Tibial artery (tissue), 4 donors: ENCODE data around the gene PRRG2.

Source experiments
- DNase-seq, 2 donors: peaks; one replicate each; pipeline ENCODE4 v3.0.0-alpha.2; 2019
- H3K27ac ChIP-seq, 2 donors: fragments of 200-600 bp; sonication (generic) in 1 of 2; 1 replicate in 1 of 2; 2 replicates in 1 of 2; pipeline ENCODE4 v1.5.1; 2018 to 2019; ENCODE audit warnings: mild to moderate bottlenecking in 1 of 2
- H3K27me3 ChIP-seq, 2 donors: fragments of 200-600 bp; sonication (generic) in 1 of 2; one replicate each; pipeline versions ENCODE4 v1.5.1 to v1.6.0; 2016 to 2019
- H3K36me3 ChIP-seq, 3 donors: fragments of 200-600 bp; sonication (generic) in 2 of 3; one replicate each; pipeline ENCODE4 v1.5.1; 2016 to 2019; ENCODE audit warnings: mild to moderate bottlenecking in 2 of 3
- H3K4me1 ChIP-seq, 4 donors: fragments of 200-600 bp; sonication (generic) in 2 of 4; 1 replicate in 3 of 4; 2 replicates in 1 of 4; pipeline ENCODE4 v1.5.1; 2016 to 2019
- H3K4me3 ChIP-seq, 2 donors: fragments of 200-600 bp; sonication (generic) in 1 of 2; 1 replicate in 1 of 2; 2 replicates in 1 of 2; pipeline ENCODE4 v1.5.1; 2018 to 2019; ENCODE audit warnings: mild to moderate bottlenecking in 2 of 2
- H3K9me3 ChIP-seq, 3 donors: fragments of 200-600 bp; sonication (generic) in 1 of 3; one replicate each; pipeline ENCODE4 v1.5.1; 2016 to 2019
- intact Hi-C: fragments of 100-400 bp; cut with DNase I; formaldehyde crosslinking; loops from one replicate; pipeline ENCODE4 v1.15.0; 2023; ENCODE audit warnings: low total_unique reads
- TF ChIP-seq, protein P1 (sequence below), 2 experiments: fragments of 200-600 bp in 1 of 2; fragments of 450-650 bp in 1 of 2; IDR thresholded peaks; one replicate each; pipeline ENCODE4 v1.5.1; 2017 to 2019; ENCODE audit warnings: antibody characterized with exemption in 2 of 2, mild to moderate bottlenecking in 1 of 2, moderate library complexity in 1 of 2

Gene PRRG2

GRCh38 chr19:49557641-49558325 lies 23.3 kb upstream of the PRRG2 start:
- intact Hi-C loops = no loop called here
- no peaks in the 10 kb centered on the region for H3K27me3 ChIP-seq
- no peak overlapping the region for H3K27ac ChIP-seq
- H3K9me3 ChIP-seq = no peaks in the 10 kb centered on the region
- DNase-seq = no peak
- H3K4me1 ChIP-seq = no peaks in the 10 kb centered on the region
- peaks cover 37 to 69% (median 61%) of the 10 kb centered on the region in 3 donors for H3K36me3 ChIP-seq
- TF ChIP-seq, protein P1, sequence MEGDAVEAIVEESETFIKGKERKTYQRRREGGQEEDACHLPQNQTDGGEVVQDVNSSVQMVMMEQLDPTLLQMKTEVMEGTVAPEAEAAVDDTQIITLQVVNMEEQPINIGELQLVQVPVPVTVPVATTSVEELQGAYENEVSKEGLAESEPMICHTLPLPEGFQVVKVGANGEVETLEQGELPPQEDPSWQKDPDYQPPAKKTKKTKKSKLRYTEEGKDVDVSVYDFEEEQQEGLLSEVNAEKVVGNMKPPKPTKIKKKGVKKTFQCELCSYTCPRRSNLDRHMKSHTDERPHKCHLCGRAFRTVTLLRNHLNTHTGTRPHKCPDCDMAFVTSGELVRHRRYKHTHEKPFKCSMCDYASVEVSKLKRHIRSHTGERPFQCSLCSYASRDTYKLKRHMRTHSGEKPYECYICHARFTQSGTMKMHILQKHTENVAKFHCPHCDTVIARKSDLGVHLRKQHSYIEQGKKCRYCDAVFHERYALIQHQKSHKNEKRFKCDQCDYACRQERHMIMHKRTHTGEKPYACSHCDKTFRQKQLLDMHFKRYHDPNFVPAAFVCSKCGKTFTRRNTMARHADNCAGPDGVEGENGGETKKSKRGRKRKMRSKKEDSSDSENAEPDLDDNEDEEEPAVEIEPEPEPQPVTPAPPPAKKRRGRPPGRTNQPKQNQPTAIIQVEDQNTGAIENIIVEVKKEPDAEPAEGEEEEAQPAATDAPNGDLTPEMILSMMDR (IDR thresholded peaks at IDR 0.05) = no peak
- H3K4me3 ChIP-seq = no peak overlapping the region

- Histone ChIP-seq H3K27ac (no peak overlapping the region), H3K9me3 (no peaks in the 10 kb centered on the region), H3K27me3 (no peaks in the 10 kb centered on the region), H3K4me3 (no peak overlapping the region), H3K4me1 (no peaks in the 10 kb centered on the region), H3K36me3 (peaks cover 37 to 68% (median 61%) of the 10 kb centered on the region in 3 donors)
- no peak for DNase-seq
- intact Hi-C loops = no loop called here
- TF ChIP-seq, protein P1 (IDR thresholded peaks at IDR 0.05) = no peak
These were observed 22.5 kb upstream of the PRRG2 start for GRCh38 chr19:49558591-49558990.

DNA sequence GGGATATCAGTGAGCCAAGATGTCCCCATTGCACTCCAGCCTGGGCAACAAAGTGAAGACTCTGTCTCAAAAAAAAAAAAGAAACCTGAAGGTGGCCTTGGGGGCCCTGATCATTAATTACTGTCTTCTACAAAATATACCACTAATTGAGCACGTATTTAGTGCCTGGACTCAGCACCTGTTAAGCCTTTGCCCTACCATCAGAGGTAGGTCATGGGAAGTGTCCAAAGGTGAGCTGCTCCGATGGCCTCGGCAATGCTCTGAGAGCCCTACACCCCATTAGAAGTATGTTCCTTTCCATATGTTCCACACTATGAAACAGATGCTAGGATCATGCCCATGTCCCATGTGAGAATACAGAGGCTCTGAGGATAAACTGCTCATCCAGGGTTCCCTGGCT lies 21.7 kb upstream of the PRRG2 start:
- Histone ChIP-seq H3K27ac (no peak overlapping the region), H3K4me1 (peaks cover 0 to under 1% (median 0%) of the 10 kb centered on the region in 4 donors), H3K4me3 (no peak overlapping the region), H3K36me3 (peaks cover 37 to 59% (median 53%) of the 10 kb centered on the region in 3 donors), H3K27me3 (no peaks in the 10 kb centered on the region), H3K9me3 (no peaks in the 10 kb centered on the region)
- DNase-seq = no peak
- intact Hi-C loops = no loop called here
- TF ChIP-seq, protein P1 (IDR thresholded peaks at IDR 0.05) = no peak

GRCh38 chr19:49559928-49560327 lies 21.2 kb upstream of the PRRG2 start:
- no peak overlapping the region for H3K4me3 ChIP-seq
- peaks cover 37 to 54% (median 48%) of the 10 kb centered on the region in 3 donors for H3K36me3 ChIP-seq
- DNase-seq = no peak
- H3K4me1 ChIP-seq = peaks cover 0 to 5% (median 1%) of the 10 kb centered on the region in 4 donors
- intact Hi-C loops = no loop called here
- no peaks in the 10 kb centered on the region for H3K27me3 ChIP-seq
- TF ChIP-seq, protein P1 (IDR thresholded peaks at IDR 0.05) = no peak
- H3K9me3 ChIP-seq = no peaks in the 10 kb centered on the region
- H3K27ac ChIP-seq = no peak overlapping the region

GRCh38 chr19:49560358-49560900 lies 20.7 kb upstream of the PRRG2 start:
- H3K27me3 ChIP-seq = no peaks in the 10 kb centered on the region
- no peak overlapping the region for H3K27ac ChIP-seq
- peaks cover 35 to 49% (median 43%) of the 10 kb centered on the region in 3 donors for H3K36me3 ChIP-seq
- intact Hi-C loops = no loop called here
- H3K4me3 ChIP-seq = no peak overlapping the region
- DNase-seq = peak; percentile 46 to 72
- no peaks in the 10 kb centered on the region for H3K9me3 ChIP-seq
- TF ChIP-seq, protein P1 (IDR thresholded peaks at IDR 0.05) = no peak
- H3K4me1 ChIP-seq = peaks cover 0 to 10% (median 4%) of the 10 kb centered on the region in 4 donors
